Measurements from ENCODE around the gene CNIH2. TPM values are rescaled to one million over a fixed set of nuclear protein-coding genes. Genes with fewer than 3 reads are reported as not detected.
A peak's percentile ranks its signal among the peaks of the same experiment; 100 is the strongest.

Gene CNIH2
- total RNA-seq, 1 experiment from 2014 or later: 1.4 TPM

DNA sequence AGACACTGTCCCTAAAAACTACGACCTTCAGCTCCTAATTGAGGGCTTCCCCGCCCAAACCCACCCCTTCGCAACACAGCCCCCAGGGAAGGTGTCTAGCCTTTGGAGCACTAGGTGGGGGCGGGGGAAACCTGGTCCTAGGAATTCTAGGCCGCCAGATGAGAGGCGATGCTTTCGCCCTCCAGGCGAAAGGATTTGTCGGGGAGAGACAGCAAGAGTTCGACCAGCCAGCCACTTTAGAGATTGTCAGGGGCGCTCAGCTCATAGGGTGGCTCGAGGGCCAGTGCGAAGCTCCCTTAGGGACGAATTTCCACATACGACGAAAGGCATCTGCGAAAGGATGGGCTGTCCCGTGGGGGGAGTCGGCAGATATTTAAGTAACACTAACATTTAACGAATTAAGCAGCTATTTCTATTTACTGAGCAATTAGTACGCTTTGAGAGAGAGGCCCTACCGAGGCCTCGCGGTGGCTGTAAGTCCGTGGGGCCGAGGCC lies 33.5 kb downstream of the CNIH2 start:
- CTCF ChIA-PET: interaction anchor here (0.6 to 5.5 kb wide), 32 partner anchors 9 to 1897 kb away, joined by 3 to 48 read pairs (median 5); partner anchors contain the start of genes BRMS1, MRPL11, NPAS4 and RIN1
- no peaks in the 10 kb centered on the region for H3K9me3 Mint-ChIP-seq (ENCODE audit: unreplicated experiment)
- H3K4me3 Mint-ChIP-seq (ENCODE audit: unreplicated experiment): peak overlapping the region; percentile 79
- DNase-seq (ENCODE audit: unreplicated experiment): no peak
- TF ChIP-seq CTCF (IDR thresholded peaks at IDR 0.05; ENCODE audit: unreplicated experiment): no peak
- no peaks in the 10 kb centered on the region for H3K36me3 Mint-ChIP-seq (ENCODE audit: insufficient read depth, unreplicated experiment)
- intact Hi-C loops (cut with micrococcal nuclease): loop anchor here (1.0 kb wide), 1 partner anchor 78 kb away; no protein-coding TSS in a partner anchor
- no peaks in the 10 kb centered on the region for H3K27me3 Mint-ChIP-seq (ENCODE audit: insufficient read depth, unreplicated experiment)
- H3K4me1 Mint-ChIP-seq (ENCODE audit: insufficient read depth, unreplicated experiment): peaks cover 12% of the 10 kb centered on the region
- POLR2A ChIA-PET: interaction anchor here (0.9 to 3.5 kb wide), 13 partner anchors 13 to 308 kb away, joined by 3 to 45 read pairs (median 6); partner anchors contain the start of genes BRMS1, RIN1, SLC29A2 and YIF1A
- peak overlapping the region; percentile 81 for H3K27ac Mint-ChIP-seq (ENCODE audit: low read depth, unreplicated experiment)
- BruUV-seq (replicated peaks): no TSS peak

- ChIA-PET CTCF (interaction anchor here (0.6 to 5.5 kb wide), 36 partner anchors 9 to 1897 kb away, joined by 3 to 48 read pairs (median 4); partner anchors contain the start of genes BRMS1, MRPL11, NPAS4 and RIN1), POLR2A (interaction anchor here (0.6 to 3.5 kb wide), 27 partner anchors 8 to 934 kb away, joined by 3 to 45 read pairs (median 4); partner anchors contain the start of genes B4GAT1, BRMS1, DPP3 and RAB1B)
- Mint-ChIP-seq H3K4me1 (ENCODE audit: insufficient read depth, unreplicated experiment) (peaks cover 12% of the 10 kb centered on the region), H3K27me3 (ENCODE audit: insufficient read depth, unreplicated experiment) (no peaks in the 10 kb centered on the region), H3K4me3 (ENCODE audit: unreplicated experiment) (peak overlapping the region; percentile 79), H3K27ac (ENCODE audit: low read depth, unreplicated experiment) (peak overlapping the region; percentile 81), H3K9me3 (ENCODE audit: unreplicated experiment) (no peaks in the 10 kb centered on the region), H3K36me3 (ENCODE audit: insufficient read depth, unreplicated experiment) (no peaks in the 10 kb centered on the region)
- peak; percentile 97 for TF ChIP-seq CTCF (IDR thresholded peaks at IDR 0.05; ENCODE audit: unreplicated experiment)
- intact Hi-C loops (cut with micrococcal nuclease): loop anchor here (1.0 to 2.0 kb wide), 6 partner anchors 16 to 127 kb away; partner anchors contain the start of genes MRPL11, RIN1 and YIF1A
- peak; percentile 92 for DNase-seq (ENCODE audit: unreplicated experiment)
- BruUV-seq (replicated peaks): no TSS peak
These were observed 34.1 kb downstream of the CNIH2 start for GRCh38 chr11:66311965-66312548.

- no peaks in the 10 kb centered on the region for H3K27me3 Mint-ChIP-seq (ENCODE audit: insufficient read depth, unreplicated experiment)
- POLR2A ChIA-PET: interaction anchor here (0.6 to 3.5 kb wide), 26 partner anchors 9 to 935 kb away, joined by 3 to 45 read pairs (median 4); partner anchors contain the start of genes B4GAT1, BRMS1, DPP3 and RAB1B
- no peaks in the 10 kb centered on the region for H3K36me3 Mint-ChIP-seq (ENCODE audit: insufficient read depth, unreplicated experiment)
These were observed 34.8 kb downstream of the CNIH2 start for GRCh38 chr11:66312549-66313320.

More at GRCh38 chr11:66312549-66313320, 34.8 kb downstream of the CNIH2 start:
- peak overlapping the region; percentile 79 for H3K4me3 Mint-ChIP-seq (ENCODE audit: unreplicated experiment)
- no TSS peak for BruUV-seq (replicated peaks)
- peak overlapping the region; percentile 81 for H3K27ac Mint-ChIP-seq (ENCODE audit: low read depth, unreplicated experiment)
- TF ChIP-seq CTCF (IDR thresholded peaks at IDR 0.05; ENCODE audit: unreplicated experiment): no peak
- intact Hi-C loops (cut with micrococcal nuclease): loop anchor here (1.0 to 2.0 kb wide), 5 partner anchors 16 to 126 kb away; partner anchors contain the start of genes MRPL11, RIN1 and YIF1A
- H3K4me1 Mint-ChIP-seq (ENCODE audit: insufficient read depth, unreplicated experiment): peaks cover 12% of the 10 kb centered on the region
- H3K9me3 Mint-ChIP-seq (ENCODE audit: unreplicated experiment): no peaks in the 10 kb centered on the region
- CTCF ChIA-PET: interaction anchor here (0.5 to 5.5 kb wide), 14 partner anchors 9 to 93 kb away, joined by 3 to 48 read pairs (median 4); partner anchors contain the start of genes BRMS1 and RIN1
- peak; percentile 97 for DNase-seq (ENCODE audit: unreplicated experiment)
